ENCODE measurements around the gene EPS15. TPM values are rescaled to one million over a fixed set of nuclear protein-coding genes. Genes with fewer than 3 reads are reported as not detected.

The EPS15 gene
- total and polyA plus RNA-seq, 9 of the 15 experiments (the other 6 are each of a cell fraction or from before 2014, with no cell fraction given) = 23.1 to 69.0 (median 41.7) TPM

- TF ChIP-seq AFF1 (IDR thresholded peaks at IDR 0.05; ENCODE audit: low read depth in 1 of 2, partially characterized antibody in 2 of 2) (peak in 1 of 2 experiments; percentile 40), CHD2 (IDR thresholded peaks at IDR 0.05; ENCODE audit: low read depth, low read length) (no peak), E2F3 (CRISPR knock-in tag; IDR thresholded peaks at IDR 0.05) (0 out of 2 replicates have a peak, but pooled peaks have one; percentile 18), ELK3 (CRISPR knock-in tag; IDR thresholded peaks at IDR 0.05) (no peak), RFX7 (CRISPR knock-in tag; IDR thresholded peaks at IDR 0.05) (peak; percentile 60; the same call in 1 of the 2 replicates), TSC22D4 (tag; IDR thresholded peaks at IDR 0.05) (no peak), NR2C2 (CRISPR knock-in tag; IDR thresholded peaks at IDR 0.05) (peak; percentile 48; the same call in 1 of the 2 replicates), NR2C2 (tag; IDR thresholded peaks at IDR 0.05) (no peak; the same call in none of the 2 replicates), ZNF655 (CRISPR knock-in tag; IDR thresholded peaks at IDR 0.05) (peak; percentile 60; the same call in 1 of the 2 replicates), TEAD2 (tag; IDR thresholded peaks at IDR 0.05) (no peak), CEBPG (CRISPR knock-in tag; IDR thresholded peaks at IDR 0.05) (no peak), CEBPG (tag; conservative IDR thresholded peaks at IDR 0.05 in 1 of 2, IDR thresholded peaks at IDR 0.05 in 1 of 2) (peak in 1 of 2 experiments; percentile 37; a peak in 1 of 4 replicates), ATF3 (IDR thresholded peaks at IDR 0.05) (no peak), ATF3 (CRISPR knock-in tag; conservative IDR thresholded peaks at IDR 0.05) (peak; percentile 54; the same call in 1 of the 2 replicates), ARNT (IDR thresholded peaks at IDR 0.05) (no peak), ZNF239 (CRISPR knock-in tag; IDR thresholded peaks at IDR 0.05) (no peak; the same call in 1 of the 2 replicates), PRPF4 (IDR thresholded peaks at IDR 0.05; ENCODE audit: insufficient read depth, low read depth, low read length, poor library complexity, severe bottlenecking) (no peak), XRCC5 (IDR thresholded peaks at IDR 0.05; ENCODE audit: low read depth, low read length) (0 out of 2 replicates have a peak, but pooled peaks have one; percentile 4), ZNF778 (CRISPR knock-in tag; IDR thresholded peaks at IDR 0.05) (no peak), IFI16 (CRISPR knock-in tag; IDR thresholded peaks at IDR 0.05) (no peak), ZNF232 (CRISPR knock-in tag; IDR thresholded peaks at IDR 0.05) (no peak), TAL1 (IDR thresholded peaks at IDR 0.05) (no peak)
These were observed 1.6 kb downstream of the EPS15 start (continued) for GRCh38 chr1:51517361-51518032.

Data from K562 (cell line).